Stomach smooth muscle (tissue), 2 donors: ENCODE results near the gene FOXL3.

ENCODE experiments used
- H3K27ac ChIP-seq: one replicate; pipeline ENCODE4 v1.7.0; 2013; ENCODE audit warnings: mild to moderate bottlenecking, low read length, inconsistent platforms
- H3K27me3 ChIP-seq, 2 donors: one replicate each; pipeline ENCODE4 v1.7.0; 2013; ENCODE audit warnings: low read length in 2 of 2; ENCODE audit not compliant: insufficient read depth in 2 of 2, control insufficient read depth in 1 of 2
- H3K36me3 ChIP-seq, 2 donors: one replicate each; pipeline ENCODE4 v1.7.0; 2013; ENCODE audit warnings: low read length in 2 of 2; ENCODE audit not compliant: control insufficient read depth in 2 of 2, insufficient read depth in 2 of 2
- H3K4me1 ChIP-seq: one replicate; pipeline ENCODE4 v1.7.0; 2013; ENCODE audit warnings: low read length; ENCODE audit not compliant: control insufficient read depth, insufficient read depth
- H3K4me3 ChIP-seq, 2 donors: one replicate each; pipeline ENCODE4 v1.7.0; 2013; ENCODE audit warnings: low read length in 2 of 2
- H3K9ac ChIP-seq, 2 donors: one replicate each; pipeline ENCODE4 v1.7.0; 2013; ENCODE audit warnings: low read length in 2 of 2, mild to moderate bottlenecking in 1 of 2
- H3K9me3 ChIP-seq, 2 donors: one replicate each; pipeline ENCODE4 v1.7.0; 2013; ENCODE audit warnings: low read length in 2 of 2; ENCODE audit not compliant: control insufficient read depth in 2 of 2
- donor health status: healthy.
- donor health status: Pancreatic carcinoma.

The FOXL3 gene

DNA sequence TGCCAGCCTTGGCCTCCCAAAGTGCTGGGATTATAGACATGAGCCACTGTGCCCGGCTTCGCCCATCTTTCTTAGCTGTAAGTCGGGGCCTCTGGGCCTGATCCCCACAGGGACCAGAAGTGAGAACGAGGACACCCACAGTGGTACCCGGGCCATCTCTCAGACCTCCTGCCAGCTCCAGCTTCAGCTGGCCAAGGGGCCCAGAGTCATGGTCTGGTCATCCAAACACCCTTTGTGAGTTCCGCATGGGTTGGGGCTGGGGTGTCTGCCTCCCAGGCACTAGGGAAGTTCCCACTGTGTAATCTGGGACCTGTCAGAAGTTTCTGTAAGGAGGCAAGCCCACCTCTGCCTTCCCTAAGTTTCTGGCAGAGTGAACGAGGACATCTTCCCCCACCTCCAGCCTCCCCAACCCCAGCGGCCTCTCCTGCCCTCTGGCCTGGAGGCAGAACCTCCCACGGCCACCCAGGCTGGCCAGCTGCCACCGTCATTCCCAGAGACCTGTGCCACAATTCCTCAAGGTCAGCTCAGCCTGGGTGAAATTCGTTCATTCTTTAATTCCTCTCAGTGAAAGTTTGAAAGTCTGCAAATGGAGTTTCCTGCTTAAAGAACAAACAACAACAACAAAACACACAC is 19.5 kb upstream of the FOXL3 start:
- no peaks in the 10 kb centered on the region for H3K27me3 ChIP-seq
- H3K27ac ChIP-seq = no peak overlapping the region

DNA sequence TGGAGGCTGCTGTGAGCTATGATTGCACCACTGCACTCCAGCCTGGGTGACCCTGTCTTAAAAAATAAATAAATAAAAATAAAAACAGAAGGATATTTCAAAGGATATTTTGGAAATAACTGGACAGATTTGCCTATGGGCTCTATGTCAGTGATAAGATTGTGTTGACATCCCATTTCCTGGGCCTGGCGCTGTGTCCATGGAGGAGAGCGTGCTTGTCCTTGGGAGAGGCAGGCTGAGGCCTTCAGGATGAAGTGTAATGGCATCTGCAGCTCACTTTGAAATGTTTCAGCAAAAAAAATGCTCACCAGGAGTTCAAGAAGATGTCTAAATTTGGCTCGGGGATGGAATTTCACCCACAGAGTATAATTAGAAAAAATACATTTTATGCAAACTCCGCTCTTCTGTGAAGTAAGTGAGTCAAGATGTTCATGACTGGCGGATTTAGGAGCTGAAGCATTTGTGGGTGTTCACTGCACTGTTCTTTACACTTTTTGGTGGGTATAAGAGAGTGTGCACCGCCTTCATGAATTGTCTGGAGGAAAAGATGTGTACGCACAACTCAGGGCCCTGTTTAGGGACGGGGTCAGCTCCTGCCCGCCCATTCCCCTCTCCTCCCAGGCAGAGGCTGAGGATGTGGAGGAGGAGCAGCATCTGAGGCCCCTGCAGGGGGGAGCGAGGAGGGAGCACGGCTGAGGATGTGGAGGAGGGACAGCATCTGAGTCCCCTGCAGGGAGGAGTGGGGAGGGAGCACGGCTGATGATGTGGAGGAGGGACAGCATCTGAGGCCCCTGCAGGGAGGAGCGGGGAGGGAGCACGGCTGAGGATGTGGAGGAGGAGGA is 18.5 kb upstream of the FOXL3 start:
- no peak overlapping the region for H3K4me3 ChIP-seq
- no peaks in the 10 kb centered on the region for H3K4me1 ChIP-seq
- no peaks in the 10 kb centered on the region for H3K27me3 ChIP-seq
- H3K9me3 ChIP-seq = peaks cover 0 to 12% of the 10 kb centered on the region in 2 donors
- H3K9ac ChIP-seq = no peak overlapping the region
- no peaks in the 10 kb centered on the region for H3K36me3 ChIP-seq
- H3K27ac ChIP-seq = no peak overlapping the region

More for the DNA sequence above, 19.5 kb upstream of the FOXL3 start:
- Histone ChIP-seq H3K9me3 (peaks cover 0 to 12% of the 10 kb centered on the region in 2 donors), H3K4me1 (no peaks in the 10 kb centered on the region), H3K36me3 (no peaks in the 10 kb centered on the region), H3K4me3 (no peak overlapping the region), H3K9ac (no peak overlapping the region)

DNA sequence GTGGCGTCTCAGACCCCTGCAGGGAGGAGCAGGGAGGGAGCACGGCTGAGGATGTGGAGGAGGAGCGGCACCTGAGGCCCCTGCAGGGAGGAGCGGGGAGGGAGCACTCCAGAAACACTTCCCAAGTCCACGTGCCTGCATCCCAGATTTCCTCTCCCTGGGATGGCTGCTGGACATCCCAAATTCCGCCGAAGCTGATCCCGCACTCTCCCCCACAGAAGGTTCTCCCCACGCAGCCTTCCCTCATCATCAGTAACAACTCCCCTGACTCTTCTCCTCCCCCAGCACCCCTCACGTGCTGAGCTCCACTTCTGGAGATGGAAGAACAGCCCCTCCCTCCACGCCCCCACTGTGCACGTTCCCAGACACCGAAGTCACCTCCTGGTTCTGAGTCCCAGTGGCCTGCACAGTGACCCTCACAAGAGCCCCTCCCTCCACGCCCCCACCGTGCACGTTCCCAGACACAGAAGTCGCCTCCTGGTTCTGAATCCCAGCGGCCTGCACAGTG is 17.8 kb upstream of the FOXL3 start:
- Histone ChIP-seq H3K27me3 (no peaks in the 10 kb centered on the region), H3K9ac (no peak overlapping the region), H3K27ac (no peak overlapping the region), H3K4me3 (no peak overlapping the region), H3K4me1 (no peaks in the 10 kb centered on the region), H3K9me3 (peaks cover 0 to 12% of the 10 kb centered on the region in 2 donors), H3K36me3 (no peaks in the 10 kb centered on the region)

DNA sequence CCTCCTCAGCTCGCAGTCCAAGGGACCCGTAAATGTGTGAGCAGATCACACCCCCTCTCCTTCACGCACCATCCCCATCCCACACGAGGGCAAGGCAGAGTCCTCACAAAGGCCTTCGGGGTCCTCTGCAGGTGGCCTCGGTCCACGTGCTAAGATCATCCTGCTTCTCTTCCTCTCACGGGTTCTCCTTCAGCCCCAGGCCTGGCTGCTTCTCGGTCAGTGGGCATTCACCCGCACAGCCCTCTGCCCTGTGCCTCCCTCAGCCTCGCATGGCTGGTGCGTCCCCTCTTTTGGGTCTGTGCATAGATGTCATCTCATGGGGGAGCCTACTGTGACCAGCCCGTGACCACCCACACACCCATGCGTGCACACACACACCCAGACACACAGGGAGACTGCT is 17.3 kb upstream of the FOXL3 start:
- H3K4me1 ChIP-seq = no peaks in the 10 kb centered on the region
- no peaks in the 10 kb centered on the region for H3K27me3 ChIP-seq
- no peak overlapping the region for H3K27ac ChIP-seq
- peaks cover 0 to 12% of the 10 kb centered on the region in 2 donors for H3K9me3 ChIP-seq
- no peak overlapping the region for H3K4me3 ChIP-seq
- H3K36me3 ChIP-seq = no peaks in the 10 kb centered on the region
- no peak overlapping the region for H3K9ac ChIP-seq

DNA sequence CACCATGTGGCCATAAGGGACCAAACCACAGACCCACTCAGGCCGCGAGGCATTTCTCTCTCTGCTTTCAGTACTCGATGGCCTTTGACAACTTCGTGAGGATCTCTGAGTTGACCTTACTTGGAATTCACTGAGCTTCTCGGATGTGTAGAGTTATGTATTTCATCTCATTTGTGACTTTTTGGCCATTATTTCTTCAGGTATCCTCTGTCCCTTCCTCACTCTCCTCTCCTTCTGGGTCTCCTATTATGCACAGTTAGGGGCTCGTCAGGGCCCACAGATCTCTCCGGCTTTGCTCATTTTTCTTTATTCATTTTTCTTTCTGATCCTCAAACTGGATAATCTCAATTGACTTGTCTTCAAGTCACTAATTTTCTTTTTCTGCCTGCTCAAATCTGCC is 16.6 kb upstream of the FOXL3 start:
- Histone ChIP-seq H3K27me3 (no peaks in the 10 kb centered on the region), H3K27ac (no peak overlapping the region), H3K9me3 (peaks cover 0 to 12% of the 10 kb centered on the region in 2 donors), H3K9ac (no peak overlapping the region), H3K36me3 (no peaks in the 10 kb centered on the region), H3K4me3 (no peak overlapping the region), H3K4me1 (no peaks in the 10 kb centered on the region)

DNA sequence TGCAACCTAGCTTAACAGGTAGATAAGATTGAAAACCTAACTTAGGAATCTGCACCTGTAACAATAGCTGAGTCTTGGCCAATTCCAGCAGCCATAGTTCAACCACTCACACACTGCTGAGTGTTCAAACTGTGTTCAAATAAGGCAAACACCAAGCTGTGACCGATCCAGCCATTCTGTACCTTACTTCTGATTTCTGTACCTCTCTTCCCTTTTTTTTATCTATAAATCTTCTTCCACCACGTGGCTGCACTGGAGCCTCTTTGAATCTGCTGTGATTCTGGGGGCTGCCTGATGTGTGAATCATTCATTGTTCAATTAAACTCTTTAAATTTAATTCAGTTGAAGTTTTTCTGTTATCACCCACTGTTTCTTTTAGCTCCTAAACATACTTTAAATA is 15.7 kb upstream of the FOXL3 start:
- no peak overlapping the region for H3K27ac ChIP-seq
- H3K36me3 ChIP-seq = no peaks in the 10 kb centered on the region
- no peak overlapping the region for H3K4me3 ChIP-seq
- peaks cover 0 to 12% of the 10 kb centered on the region in 2 donors for H3K9me3 ChIP-seq
- no peaks in the 10 kb centered on the region for H3K4me1 ChIP-seq
- no peaks in the 10 kb centered on the region for H3K27me3 ChIP-seq
- no peak overlapping the region for H3K9ac ChIP-seq

DNA sequence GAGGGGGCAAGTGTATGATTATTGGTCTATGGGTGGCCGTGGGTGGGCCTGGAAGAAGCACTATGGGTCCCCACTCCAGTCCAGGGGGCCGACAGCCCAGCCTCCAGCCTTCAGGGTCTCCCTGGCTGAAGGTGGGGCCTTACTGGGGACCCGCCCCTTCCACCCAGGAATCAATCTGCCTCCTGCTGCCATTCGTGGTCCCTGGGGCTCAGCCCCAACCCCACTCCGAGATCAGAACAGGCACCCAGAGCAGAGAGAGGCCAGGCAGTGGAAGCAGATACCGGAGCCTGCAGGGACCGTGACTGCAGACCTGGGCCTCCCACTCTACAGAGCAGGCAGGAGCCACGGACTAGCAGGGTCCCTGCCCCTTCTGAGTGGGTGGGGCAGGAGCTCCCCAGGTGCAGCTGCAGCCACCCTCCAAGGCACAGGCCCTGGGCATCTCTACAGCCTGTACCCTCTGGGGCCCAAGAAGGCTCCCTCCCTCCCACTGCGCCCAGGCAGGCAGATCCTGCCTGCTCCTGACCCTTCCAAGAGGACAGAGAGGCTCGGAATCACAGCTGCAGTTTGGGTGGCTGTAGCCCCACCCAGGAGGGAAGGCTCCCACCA is 13.6 kb upstream of the FOXL3 start:
- peaks cover 0 to 2% of the 10 kb centered on the region in 2 donors for H3K27me3 ChIP-seq
- H3K36me3 ChIP-seq = no peaks in the 10 kb centered on the region
- H3K27ac ChIP-seq = no peak overlapping the region
- H3K9ac ChIP-seq = no peak overlapping the region
- H3K9me3 ChIP-seq = peaks cover 0 to 12% of the 10 kb centered on the region in 2 donors
- no peaks in the 10 kb centered on the region for H3K4me1 ChIP-seq
- H3K4me3 ChIP-seq = no peak overlapping the region

DNA sequence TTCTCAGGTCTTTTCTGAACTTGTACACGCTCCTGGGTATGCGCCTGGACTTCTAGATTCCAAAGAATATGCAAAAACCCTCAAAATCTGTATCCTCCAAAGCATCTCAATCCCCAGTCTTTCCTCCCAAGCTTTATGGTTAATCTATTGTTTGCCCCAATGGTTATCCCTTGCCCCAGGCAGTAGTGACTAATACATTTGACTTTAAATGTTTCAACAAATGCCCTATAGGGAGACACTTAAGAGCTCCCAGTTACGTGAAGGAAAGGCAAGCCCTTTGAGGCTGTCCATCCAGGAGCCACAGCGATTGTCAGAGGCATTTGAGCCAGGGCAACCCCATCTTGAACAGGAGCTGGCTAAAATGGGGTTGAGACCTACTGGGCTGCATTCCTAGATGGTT is 12.7 kb upstream of the FOXL3 start:
- Histone ChIP-seq H3K4me3 (no peak overlapping the region), H3K27ac (no peak overlapping the region), H3K9ac (no peak overlapping the region), H3K36me3 (no peaks in the 10 kb centered on the region), H3K27me3 (peaks cover 2% of the 10 kb centered on the region in 2 donors), H3K4me1 (no peaks in the 10 kb centered on the region), H3K9me3 (peaks cover 0 to 12% of the 10 kb centered on the region in 2 donors)

DNA sequence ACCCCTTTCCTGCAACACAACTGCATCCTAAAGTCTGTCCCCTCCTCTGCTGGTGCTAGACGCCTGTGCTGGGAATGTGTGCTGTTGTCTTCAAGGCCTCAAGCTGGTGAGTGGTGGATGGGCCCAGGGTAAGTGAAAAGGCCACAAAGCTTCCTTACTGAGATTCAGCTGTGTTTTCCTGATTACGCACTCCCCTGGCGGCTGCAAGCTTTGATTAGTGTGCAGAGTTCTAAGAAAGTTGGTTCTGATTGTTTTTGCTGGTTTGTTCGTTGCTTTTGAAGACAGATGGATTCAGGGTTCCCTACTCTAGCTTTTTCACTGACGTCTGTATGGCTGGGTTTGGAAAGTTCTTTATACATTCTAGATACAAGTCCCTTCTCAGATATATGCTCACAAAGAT is 11.9 kb upstream of the FOXL3 start:
- Histone ChIP-seq H3K9me3 (peaks cover 0 to 5% of the 10 kb centered on the region in 2 donors), H3K27me3 (peaks cover 2% of the 10 kb centered on the region in 2 donors), H3K4me1 (no peaks in the 10 kb centered on the region), H3K9ac (no peak overlapping the region), H3K27ac (no peak overlapping the region), H3K4me3 (no peak overlapping the region), H3K36me3 (no peaks in the 10 kb centered on the region)

DNA sequence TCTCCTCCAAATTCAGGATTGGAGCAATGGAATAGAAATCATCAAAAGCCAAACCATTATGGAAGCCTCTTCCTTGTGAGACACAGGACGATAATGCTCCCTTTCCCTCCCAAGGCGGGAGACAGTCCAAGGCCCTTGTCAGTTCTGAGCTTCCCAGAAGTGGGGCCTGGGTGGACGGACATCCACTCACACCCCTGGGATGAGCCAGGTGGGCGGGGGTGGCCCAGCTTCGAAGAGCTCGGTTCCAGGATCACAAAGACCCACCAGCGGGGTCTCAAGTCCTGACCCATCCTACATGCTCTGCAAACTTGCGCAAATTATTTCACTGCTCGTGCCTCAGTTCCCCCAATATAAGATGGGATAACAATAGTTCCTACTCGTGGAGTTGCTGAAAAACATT is 10.1 kb upstream of the FOXL3 start:
- Histone ChIP-seq H3K27me3 (peaks cover 2% of the 10 kb centered on the region in 2 donors), H3K36me3 (no peaks in the 10 kb centered on the region), H3K4me1 (no peaks in the 10 kb centered on the region), H3K9ac (no peak overlapping the region), H3K9me3 (no peaks in the 10 kb centered on the region), H3K27ac (no peak overlapping the region), H3K4me3 (no peak overlapping the region)
